ENCODE results near the gene CFAP161.

The CFAP161 gene

GRCh38 chr15:81185631-81186295 is 51.7 kb downstream of the CFAP161 start:
- DNase-seq, result no peak

- no peak for DNase-seq
Observed at GRCh38 chr15:81188354-81188753, 54.3 kb downstream of the CFAP161 start.

GRCh38 chr15:81189583-81190283 is 55.7 kb downstream of the CFAP161 start:
- no peak for DNase-seq

DNA sequence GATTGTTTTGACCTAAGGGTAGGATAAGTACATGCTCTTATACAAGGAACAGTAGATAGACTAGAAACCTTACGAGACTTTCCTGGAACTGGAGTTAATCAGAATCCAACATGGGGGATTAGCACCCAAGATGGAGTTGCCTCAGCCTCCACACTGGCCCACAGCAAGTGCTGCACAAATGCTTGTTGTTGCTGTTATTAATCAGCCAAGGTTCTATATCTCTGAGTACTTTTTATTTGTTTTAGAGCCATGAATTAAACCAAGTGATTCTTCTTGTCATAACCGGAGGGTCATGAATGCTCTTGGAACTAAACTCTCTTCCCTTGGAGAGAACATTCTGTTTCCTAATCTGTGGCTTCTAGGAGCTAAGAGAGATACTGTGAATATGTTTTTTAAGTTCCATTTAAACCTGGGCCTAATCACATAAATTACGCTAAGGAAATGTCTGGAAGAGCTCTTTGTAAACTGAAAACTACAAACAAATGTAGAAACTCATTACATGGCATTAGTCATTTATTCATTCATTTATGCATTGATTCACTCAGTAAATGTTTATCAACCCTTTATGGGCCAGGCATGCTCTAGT is 56.9 kb downstream of the CFAP161 start:
- no peak for DNase-seq

- DNase-seq, result no peak
Observed at GRCh38 chr15:81191701-81192100, 57.6 kb downstream of the CFAP161 start.

DNA sequence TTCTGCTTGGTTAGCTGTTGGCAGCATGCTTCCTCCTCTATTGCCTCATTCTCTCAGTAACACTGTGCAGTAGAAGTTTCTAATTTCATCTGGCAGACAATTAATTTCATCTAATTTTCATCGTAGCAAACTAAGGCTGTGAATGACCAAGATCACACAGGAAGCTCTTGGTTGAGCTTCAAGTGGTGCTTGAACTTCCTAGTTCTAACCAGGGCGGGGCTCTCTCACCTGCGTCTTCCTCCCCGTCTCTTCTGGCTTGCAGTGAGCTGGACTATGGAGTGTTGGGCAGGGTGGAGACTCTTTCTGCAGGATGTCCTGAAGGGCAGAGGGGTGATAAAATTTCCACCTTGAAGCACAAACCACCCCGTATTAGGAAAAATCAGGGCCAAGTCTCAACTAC is 60.7 kb downstream of the CFAP161 start:
- DNase-seq, result no peak

DNA sequence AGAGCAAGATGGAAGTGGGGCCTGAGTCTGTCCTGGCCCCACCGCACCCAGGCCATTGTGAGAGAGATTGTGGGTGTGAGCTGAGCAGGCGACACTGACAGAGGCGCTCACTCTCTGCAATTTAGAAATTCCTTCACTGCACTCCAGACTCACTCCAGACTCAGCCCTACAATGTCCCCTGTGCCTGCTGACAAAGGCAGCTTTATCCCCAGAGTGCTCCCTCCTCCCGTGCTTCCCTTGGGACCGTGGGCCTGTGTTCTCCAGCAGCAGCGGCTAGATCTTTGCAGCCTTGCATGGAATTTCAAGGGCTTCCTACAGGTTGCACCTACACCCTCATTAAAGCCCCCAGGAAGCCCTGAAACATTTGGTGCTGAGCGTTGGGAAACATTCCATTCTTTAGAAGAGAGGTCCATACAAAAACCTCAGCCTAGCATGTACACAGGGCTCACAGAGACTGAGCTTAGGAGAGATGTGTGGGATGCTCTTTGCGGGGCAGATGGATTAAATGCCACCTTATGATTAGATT is 61.3 kb downstream of the CFAP161 start:
- no peak for DNase-seq

- DNase-seq, result no peak
Observed at GRCh38 chr15:81196576-81197254, 62.6 kb downstream of the CFAP161 start, which contains the start of gene IL16. TSS of gene IL16 (plus strand) at chr15:81196879. CDS start at chr15:81225400, 28,521 bp downstream.

- no peak for DNase-seq
Observed at GRCh38 chr15:81197255-81197630, 63.2 kb downstream of the CFAP161 start.

- no peak for DNase-seq
Observed at GRCh38 chr15:81197688-81198281, 63.7 kb downstream of the CFAP161 start.

Data from activated CD4-positive, alpha-beta T cell treated with anti-CD3 and anti-CD28 coated beads, Interleukin-2, amount 50 U/mL, for 48 hours (primary cell).